ENCODE results near the gene SERF1B.
"Not testable (repeated sequence)": the region's sequence is repeated elsewhere in the genome, so short reads cannot be mapped to it uniquely, and the experiment has no call there.

DNA sequence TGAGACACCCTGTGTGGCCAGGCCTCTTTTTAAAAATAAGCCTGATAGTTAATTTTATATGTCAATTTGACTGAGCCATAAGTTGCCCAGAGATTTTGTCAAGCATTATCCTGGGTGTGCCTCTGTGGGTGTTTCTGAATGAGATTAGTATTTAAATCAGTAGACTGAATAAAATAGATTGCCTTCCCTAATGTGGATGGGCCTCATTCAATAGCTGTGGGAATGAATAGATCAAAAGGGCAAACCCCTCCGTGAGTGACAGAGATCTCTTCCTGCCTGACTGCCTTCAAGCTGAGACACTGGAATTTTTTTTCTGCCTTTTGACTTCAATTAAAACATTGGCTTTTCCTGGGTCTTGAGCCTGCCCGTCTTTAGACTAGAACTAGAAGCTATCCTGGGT is 33.3 kb upstream of the SERF1B start:
- TF ChIP-seq POLR2AphosphoS5, POLR2A (IDR thresholded peaks at IDR 0.05): not testable (repeated sequence)
- TF ChIP-seq, protein P1, sequence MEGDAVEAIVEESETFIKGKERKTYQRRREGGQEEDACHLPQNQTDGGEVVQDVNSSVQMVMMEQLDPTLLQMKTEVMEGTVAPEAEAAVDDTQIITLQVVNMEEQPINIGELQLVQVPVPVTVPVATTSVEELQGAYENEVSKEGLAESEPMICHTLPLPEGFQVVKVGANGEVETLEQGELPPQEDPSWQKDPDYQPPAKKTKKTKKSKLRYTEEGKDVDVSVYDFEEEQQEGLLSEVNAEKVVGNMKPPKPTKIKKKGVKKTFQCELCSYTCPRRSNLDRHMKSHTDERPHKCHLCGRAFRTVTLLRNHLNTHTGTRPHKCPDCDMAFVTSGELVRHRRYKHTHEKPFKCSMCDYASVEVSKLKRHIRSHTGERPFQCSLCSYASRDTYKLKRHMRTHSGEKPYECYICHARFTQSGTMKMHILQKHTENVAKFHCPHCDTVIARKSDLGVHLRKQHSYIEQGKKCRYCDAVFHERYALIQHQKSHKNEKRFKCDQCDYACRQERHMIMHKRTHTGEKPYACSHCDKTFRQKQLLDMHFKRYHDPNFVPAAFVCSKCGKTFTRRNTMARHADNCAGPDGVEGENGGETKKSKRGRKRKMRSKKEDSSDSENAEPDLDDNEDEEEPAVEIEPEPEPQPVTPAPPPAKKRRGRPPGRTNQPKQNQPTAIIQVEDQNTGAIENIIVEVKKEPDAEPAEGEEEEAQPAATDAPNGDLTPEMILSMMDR (IDR thresholded peaks at IDR 0.05 in 8 of 11, conservative IDR thresholded peaks at IDR 0.05 in 3 of 11) = not testable (repeated sequence)
